ENCODE data around the gene CFAP20DC.

The CFAP20DC gene

DNA sequence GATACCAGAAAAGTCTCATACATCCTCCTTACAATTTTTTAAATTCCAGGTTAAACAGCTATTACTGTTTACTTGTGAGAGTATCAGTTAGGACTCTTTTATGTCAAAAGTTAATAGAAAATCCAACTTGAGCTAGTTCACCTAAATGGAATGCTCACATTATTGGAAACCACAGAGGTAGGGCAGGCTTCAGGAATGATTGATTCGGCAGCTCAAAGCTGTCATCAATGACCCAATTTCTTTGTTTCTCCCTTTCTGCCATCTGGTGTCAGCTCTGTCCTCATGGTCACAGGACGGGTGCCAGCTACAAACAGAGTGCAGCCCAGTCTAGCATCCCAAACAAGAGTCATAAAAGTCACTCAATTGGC is 32.2 kb downstream of the CFAP20DC start:
- H3K27me3 ChIP-seq (ENCODE audit: control insufficient read depth, insufficient read depth, low read length): no peaks in the 10 kb centered on the region
- H3K4me2 ChIP-seq (ENCODE audit: low read length): no peak overlapping the region
- no peaks in the 10 kb centered on the region for H3K36me3 ChIP-seq (ENCODE audit: insufficient read depth, low read length)

DNA sequence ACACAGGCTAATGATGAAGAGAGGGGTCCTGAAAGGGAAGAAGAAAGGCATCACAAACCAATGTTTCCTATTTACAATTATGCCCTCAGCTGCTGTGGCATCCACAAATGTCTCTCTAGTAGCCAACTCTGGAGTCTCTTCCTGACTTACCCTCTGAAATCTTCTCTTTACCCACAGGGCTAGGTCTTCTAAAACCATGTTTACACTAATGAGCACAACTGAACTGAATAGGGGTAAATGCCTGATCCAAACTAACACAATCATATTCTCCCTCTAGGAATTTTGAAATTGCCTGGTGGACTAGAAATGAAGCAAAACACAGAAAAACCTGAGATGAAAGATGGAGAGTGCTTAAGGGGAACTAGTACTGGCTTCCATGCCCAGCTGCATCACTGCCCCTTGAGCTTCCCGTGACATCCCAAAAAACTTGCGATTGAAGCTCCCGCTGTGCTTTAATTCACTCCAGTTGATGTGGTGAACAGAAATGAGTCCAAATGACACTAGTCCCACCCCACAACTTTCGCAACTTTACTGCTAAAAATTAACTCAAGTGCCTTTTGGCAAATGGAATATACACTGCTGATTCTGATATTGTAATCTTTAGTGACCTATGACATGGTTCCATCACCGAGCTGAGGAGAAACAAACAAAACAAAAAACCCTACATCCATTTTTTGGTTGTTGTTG is 32.8 kb downstream of the CFAP20DC start:
- no peak overlapping the region for H3K4me2 ChIP-seq (ENCODE audit: low read length)
- H3K36me3 ChIP-seq (ENCODE audit: insufficient read depth, low read length): no peaks in the 10 kb centered on the region
- no peaks in the 10 kb centered on the region for H3K4me1 ChIP-seq (ENCODE audit: control insufficient read depth, insufficient read depth, low read length)
- no peaks in the 10 kb centered on the region for H3K9me3 ChIP-seq (replicated peaks; ENCODE audit: low read length)
- no peak overlapping the region for H3K4me3 ChIP-seq (ENCODE audit: low read length)
- no peak overlapping the region for H3K9ac ChIP-seq (ENCODE audit: low read depth, low read length)
- no peaks in the 10 kb centered on the region for H3K27me3 ChIP-seq (ENCODE audit: control insufficient read depth, insufficient read depth, low read length)

More for the DNA sequence above, 32.2 kb downstream of the CFAP20DC start:
- Histone ChIP-seq H3K9ac (ENCODE audit: low read depth, low read length) (no peak overlapping the region), H3K4me1 (ENCODE audit: control insufficient read depth, insufficient read depth, low read length) (no peaks in the 10 kb centered on the region), H3K4me3 (ENCODE audit: low read length) (no peak overlapping the region), H3K9me3 (replicated peaks; ENCODE audit: low read length) (no peaks in the 10 kb centered on the region)

DNA sequence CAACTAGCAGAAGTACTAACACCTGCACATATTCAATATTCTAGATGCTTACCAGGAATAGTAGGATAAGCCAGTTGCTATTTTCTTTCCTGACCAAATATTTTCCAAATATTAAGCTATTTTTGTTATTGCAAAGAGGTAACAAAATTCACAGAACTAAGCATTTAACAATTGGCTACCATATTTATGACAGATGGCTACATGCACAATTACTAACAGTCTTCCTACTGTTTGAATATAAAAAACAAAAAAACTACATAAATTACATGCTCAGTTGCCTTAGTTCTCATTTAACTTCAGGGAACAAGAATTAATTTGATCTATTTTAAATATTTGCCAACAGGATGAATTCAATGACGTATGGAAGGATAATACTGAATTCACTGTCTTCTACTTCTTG is 36.2 kb downstream of the CFAP20DC start:
- H3K4me2 ChIP-seq (ENCODE audit: low read length): no peak overlapping the region
- no peaks in the 10 kb centered on the region for H3K9me3 ChIP-seq (replicated peaks; ENCODE audit: low read length)
- no peaks in the 10 kb centered on the region for H3K4me1 ChIP-seq (ENCODE audit: control insufficient read depth, insufficient read depth, low read length)
- H3K27me3 ChIP-seq (ENCODE audit: control insufficient read depth, insufficient read depth, low read length): no peaks in the 10 kb centered on the region
- no peaks in the 10 kb centered on the region for H3K36me3 ChIP-seq (ENCODE audit: insufficient read depth, low read length)
- no peak overlapping the region for H3K4me3 ChIP-seq (ENCODE audit: low read length)
- H3K9ac ChIP-seq (ENCODE audit: low read depth, low read length): no peak overlapping the region

DNA sequence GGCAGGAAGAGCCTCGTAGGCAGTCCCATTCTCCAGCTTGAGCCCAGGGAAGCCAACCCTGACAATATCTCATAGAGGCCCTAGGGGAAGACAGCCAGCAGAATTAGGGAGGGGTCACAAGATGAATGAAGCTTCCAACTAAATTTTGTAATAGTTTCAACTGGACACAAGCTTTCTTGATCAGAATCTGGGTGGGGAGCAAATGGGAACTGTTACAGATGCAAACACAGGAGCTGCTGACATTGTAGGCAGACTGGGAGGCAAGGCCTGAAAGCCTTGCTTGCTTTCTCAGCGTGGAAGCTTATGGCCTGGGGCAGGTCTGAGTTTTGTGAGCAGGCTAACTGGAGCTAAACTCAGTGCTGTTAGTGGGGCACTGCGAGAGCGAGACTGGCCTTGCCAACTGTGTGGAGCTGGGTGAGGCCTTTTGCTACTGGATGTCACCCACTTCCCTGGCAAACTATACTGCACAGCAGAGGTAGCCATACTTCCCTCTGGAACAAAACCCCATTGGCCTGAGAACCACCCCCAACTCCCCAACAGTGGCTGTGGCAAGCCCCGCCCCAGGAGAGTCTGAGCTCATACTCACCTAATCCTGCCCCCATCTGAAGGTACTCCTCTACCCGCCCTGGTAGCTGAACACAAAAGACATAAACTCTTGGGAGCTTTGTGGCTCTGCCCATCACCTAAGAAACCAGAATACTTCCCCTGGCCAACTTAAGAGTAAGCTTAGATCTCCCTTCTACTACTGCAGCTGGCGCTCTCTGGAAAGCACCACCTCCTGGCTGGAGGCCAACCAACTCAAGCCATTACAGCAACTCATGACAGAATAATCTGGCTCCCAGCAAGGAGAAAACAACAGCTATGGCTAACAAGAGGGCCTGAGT is 42.9 kb downstream of the CFAP20DC start:
- Histone ChIP-seq H3K36me3 (ENCODE audit: insufficient read depth, low read length) (no peaks in the 10 kb centered on the region), H3K4me1 (ENCODE audit: control insufficient read depth, insufficient read depth, low read length) (peaks cover 3% of the 10 kb centered on the region), H3K4me2 (ENCODE audit: low read length) (no peak overlapping the region), H3K9ac (ENCODE audit: low read depth, low read length) (no peak overlapping the region), H3K9me3 (replicated peaks; ENCODE audit: low read length) (no peaks in the 10 kb centered on the region), H3K27me3 (ENCODE audit: control insufficient read depth, insufficient read depth, low read length) (no peaks in the 10 kb centered on the region), H3K4me3 (ENCODE audit: low read length) (no peak overlapping the region)

DNA sequence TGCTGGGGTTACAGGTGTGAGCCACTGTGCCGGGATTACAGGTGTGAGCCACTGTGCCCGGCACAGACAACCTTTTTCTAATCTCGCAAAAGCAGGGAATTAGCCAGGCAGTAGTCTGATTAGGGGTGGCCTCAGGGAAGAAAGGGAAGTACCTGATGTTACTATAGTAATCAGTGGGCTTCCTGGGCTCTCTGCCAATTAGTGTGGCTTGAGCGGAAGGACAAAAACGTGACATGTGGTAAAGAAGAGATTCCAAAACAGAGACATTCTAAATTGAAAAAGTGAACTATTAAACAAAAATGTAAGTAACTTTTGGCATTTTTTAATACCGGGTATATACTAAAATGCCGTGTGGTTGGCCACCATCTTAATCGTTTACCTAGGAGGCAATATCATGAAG is 48.1 kb downstream of the CFAP20DC start:
- Histone ChIP-seq H3K36me3 (ENCODE audit: insufficient read depth, low read length) (no peaks in the 10 kb centered on the region), H3K4me3 (ENCODE audit: low read length) (no peak overlapping the region), H3K4me2 (ENCODE audit: low read length) (no peak overlapping the region), H3K9me3 (replicated peaks; ENCODE audit: low read length) (no peaks in the 10 kb centered on the region), H3K4me1 (ENCODE audit: control insufficient read depth, insufficient read depth, low read length) (peaks cover 23% of the 10 kb centered on the region), H3K27me3 (ENCODE audit: control insufficient read depth, insufficient read depth, low read length) (no peaks in the 10 kb centered on the region), H3K9ac (ENCODE audit: low read depth, low read length) (no peak overlapping the region)

DNA sequence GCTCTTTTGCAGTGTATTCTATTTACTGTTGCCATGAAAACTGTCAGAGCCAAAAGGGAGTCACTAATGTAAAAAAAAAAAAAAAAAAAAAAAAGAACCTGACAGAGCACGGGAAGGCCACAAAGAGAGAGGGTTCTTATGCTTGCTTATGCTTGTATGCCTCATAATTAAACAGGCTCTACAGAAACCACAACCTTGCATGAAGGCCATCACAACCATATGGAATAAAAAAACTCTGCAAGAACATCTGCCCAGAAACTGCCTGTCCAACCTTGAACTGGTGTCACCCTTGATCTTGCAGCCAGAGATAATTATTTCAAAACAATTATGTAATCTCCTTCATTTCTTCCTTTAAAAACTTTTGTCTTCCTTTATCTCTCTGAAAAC is 50.1 kb downstream of the CFAP20DC start:
- Histone ChIP-seq H3K27me3 (ENCODE audit: control insufficient read depth, insufficient read depth, low read length) (no peaks in the 10 kb centered on the region), H3K36me3 (ENCODE audit: insufficient read depth, low read length) (no peaks in the 10 kb centered on the region), H3K4me1 (ENCODE audit: control insufficient read depth, insufficient read depth, low read length) (peaks cover 23% of the 10 kb centered on the region), H3K4me3 (ENCODE audit: low read length) (no peak overlapping the region), H3K9ac (ENCODE audit: low read depth, low read length) (no peak overlapping the region), H3K4me2 (ENCODE audit: low read length) (no peak overlapping the region), H3K9me3 (replicated peaks; ENCODE audit: low read length) (no peaks in the 10 kb centered on the region)

DNA sequence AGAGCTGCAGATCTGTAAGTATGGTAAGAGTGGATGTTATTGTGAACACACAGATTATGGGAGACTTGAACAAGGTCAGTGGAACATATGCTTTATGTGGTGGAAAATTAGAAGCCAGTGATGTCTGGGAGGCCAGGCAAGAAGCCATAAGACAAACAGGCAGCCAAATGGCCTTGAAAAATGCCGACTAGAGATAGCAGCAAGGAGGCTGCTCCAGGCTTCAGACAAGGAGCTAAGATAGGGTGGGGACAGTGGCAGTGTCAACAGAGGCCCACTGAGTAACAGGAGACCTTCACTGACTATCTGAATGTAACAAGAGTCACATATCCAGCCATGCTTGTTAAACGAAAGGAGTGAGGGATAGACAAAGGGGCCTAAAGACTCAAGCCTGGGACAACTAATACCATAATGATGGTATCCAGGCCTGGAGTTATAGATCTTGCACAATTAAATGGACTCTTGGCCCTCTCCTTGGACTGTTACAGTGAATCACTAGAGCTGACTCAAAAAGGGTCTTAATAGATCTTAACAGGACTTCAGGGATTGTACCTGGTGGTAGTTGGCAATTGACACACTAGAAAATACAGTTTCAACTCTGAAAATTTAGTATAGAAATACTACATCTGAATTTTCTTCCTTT is 50.6 kb downstream of the CFAP20DC start:
- H3K27me3 ChIP-seq (ENCODE audit: control insufficient read depth, insufficient read depth, low read length): no peaks in the 10 kb centered on the region
- H3K4me3 ChIP-seq (ENCODE audit: low read length): no peak overlapping the region
- no peaks in the 10 kb centered on the region for H3K9me3 ChIP-seq (replicated peaks; ENCODE audit: low read length)
- peaks cover 23% of the 10 kb centered on the region for H3K4me1 ChIP-seq (ENCODE audit: control insufficient read depth, insufficient read depth, low read length)
- peak overlapping the region; percentile 44 for H3K9ac ChIP-seq (ENCODE audit: low read depth, low read length)
- H3K36me3 ChIP-seq (ENCODE audit: insufficient read depth, low read length): no peaks in the 10 kb centered on the region
- peak overlapping the region; percentile 25 for H3K4me2 ChIP-seq (ENCODE audit: low read length)

DNA sequence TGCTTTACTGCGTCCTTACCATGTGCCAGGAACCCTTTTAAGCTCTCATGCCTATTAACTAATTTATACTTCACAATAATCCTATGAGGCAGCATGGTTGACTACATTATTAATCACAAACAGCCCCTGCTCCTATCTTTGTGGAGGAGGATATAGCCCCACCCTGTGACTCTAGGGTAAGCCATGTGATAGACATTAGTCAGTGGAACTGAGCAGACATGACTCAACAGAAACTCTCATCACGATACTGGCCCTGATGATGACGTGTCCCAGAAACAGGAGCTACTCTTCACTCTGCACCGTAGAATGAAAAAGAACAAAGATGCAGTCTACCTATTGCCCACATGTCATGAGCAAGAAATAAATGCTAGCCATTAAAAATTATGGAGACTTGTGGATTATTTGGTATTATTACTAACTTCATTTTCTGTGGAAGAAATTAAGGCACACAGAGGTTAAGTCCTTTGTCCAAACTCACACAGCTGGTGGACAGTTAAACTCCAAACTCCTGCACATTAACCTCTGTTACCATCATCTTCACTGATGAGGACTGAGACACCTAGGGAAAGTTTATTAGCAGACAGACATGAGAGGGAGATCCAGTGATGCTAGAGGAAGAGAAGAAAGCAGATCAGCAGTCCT is 51.2 kb downstream of the CFAP20DC start:
- no peaks in the 10 kb centered on the region for H3K27me3 ChIP-seq (ENCODE audit: control insufficient read depth, insufficient read depth, low read length)
- no peak overlapping the region for H3K4me3 ChIP-seq (ENCODE audit: low read length)
- H3K4me2 ChIP-seq (ENCODE audit: low read length): peak overlapping the region; percentile 43
- H3K36me3 ChIP-seq (ENCODE audit: insufficient read depth, low read length): no peaks in the 10 kb centered on the region
- H3K4me1 ChIP-seq (ENCODE audit: control insufficient read depth, insufficient read depth, low read length): peaks cover 23% of the 10 kb centered on the region
- H3K9me3 ChIP-seq (replicated peaks; ENCODE audit: low read length): no peaks in the 10 kb centered on the region
- peak overlapping the region; percentile 44 for H3K9ac ChIP-seq (ENCODE audit: low read depth, low read length)

DNA sequence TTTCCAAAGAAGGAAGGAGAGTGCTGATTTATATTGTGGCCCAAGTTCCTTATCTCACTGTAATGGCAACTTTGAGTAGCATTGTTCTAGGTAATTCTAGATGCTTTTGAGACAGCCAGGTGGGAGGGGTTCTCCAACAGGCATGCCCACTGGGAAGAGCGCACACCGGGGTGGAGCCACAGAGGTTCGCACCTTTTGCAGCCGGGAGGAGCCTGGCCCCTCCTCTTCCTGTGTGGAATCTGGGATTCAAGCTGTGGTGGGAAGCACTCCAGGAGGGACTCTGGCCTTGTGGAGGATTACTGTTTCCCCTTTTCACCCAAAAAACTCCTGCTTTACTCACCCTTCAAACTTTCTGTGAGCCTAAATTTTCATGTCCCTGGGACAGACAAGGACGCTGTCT is 53.1 kb downstream of the CFAP20DC start:
- Histone ChIP-seq H3K9me3 (replicated peaks; ENCODE audit: low read length) (no peaks in the 10 kb centered on the region), H3K4me3 (ENCODE audit: low read length) (no peak overlapping the region), H3K36me3 (ENCODE audit: insufficient read depth, low read length) (no peaks in the 10 kb centered on the region), H3K27me3 (ENCODE audit: control insufficient read depth, insufficient read depth, low read length) (no peaks in the 10 kb centered on the region), H3K4me1 (ENCODE audit: control insufficient read depth, insufficient read depth, low read length) (peaks cover 23% of the 10 kb centered on the region), H3K9ac (ENCODE audit: low read depth, low read length) (no peak overlapping the region), H3K4me2 (ENCODE audit: low read length) (no peak overlapping the region)

DNA sequence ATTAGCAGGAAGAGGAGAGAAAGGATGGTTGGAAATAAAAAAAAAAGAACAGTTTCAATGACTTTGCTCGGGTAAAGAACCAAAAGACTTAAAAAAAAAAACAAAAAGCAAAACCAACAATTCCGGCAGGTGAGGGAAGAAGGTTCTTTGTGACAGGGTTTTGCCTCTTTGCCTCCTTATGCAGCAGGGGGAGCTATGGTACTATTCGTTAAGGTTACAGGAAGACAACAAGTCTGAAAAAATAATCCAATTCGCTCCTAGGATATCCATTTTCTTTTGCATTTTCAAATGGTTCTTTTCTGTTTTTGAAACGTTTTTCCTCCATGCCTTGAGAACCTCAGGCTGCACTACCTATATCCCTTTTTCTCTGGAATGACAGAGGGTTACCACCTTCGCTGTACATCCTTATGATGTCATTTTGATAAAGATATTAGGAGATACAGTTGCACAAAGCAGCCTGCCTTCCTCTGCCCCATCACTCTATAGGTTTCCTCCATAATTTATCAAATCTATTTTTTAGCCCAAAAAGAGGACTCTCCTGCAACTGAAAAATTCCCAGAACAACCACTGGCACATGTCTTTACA is 55.0 kb downstream of the CFAP20DC start:
- Histone ChIP-seq H3K27me3 (ENCODE audit: control insufficient read depth, insufficient read depth, low read length) (no peaks in the 10 kb centered on the region), H3K4me3 (ENCODE audit: low read length) (no peak overlapping the region), H3K9ac (ENCODE audit: low read depth, low read length) (peak overlapping the region; percentile 4), H3K4me2 (ENCODE audit: low read length) (peak overlapping the region; percentile 32), H3K4me1 (ENCODE audit: control insufficient read depth, insufficient read depth, low read length) (peaks cover 34% of the 10 kb centered on the region), H3K9me3 (replicated peaks; ENCODE audit: low read length) (no peaks in the 10 kb centered on the region), H3K36me3 (ENCODE audit: insufficient read depth, low read length) (no peaks in the 10 kb centered on the region)

DNA sequence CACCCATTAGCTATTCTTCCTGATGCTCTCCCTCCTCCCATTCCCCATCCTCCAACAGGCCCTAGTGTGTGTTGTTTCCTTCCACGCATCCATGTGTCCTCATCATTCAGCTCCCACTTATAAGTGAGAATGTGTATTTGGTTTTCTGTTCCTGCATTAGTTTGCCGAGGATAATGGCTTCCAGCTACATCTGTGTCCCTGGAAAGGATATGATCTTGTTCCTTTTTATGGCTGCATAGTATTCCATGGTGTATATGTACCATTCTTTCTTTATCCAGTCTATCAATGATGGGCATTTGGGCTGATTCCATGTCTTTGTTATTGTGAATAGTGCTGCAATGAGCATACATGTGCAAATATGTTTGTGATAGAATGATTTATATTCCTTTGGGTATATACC is 56.3 kb downstream of the CFAP20DC start:
- H3K4me3 ChIP-seq (ENCODE audit: low read length): no peak overlapping the region
- H3K27me3 ChIP-seq (ENCODE audit: control insufficient read depth, insufficient read depth, low read length): no peaks in the 10 kb centered on the region
- no peak overlapping the region for H3K4me2 ChIP-seq (ENCODE audit: low read length)
- H3K9ac ChIP-seq (ENCODE audit: low read depth, low read length): no peak overlapping the region
- H3K36me3 ChIP-seq (ENCODE audit: insufficient read depth, low read length): no peaks in the 10 kb centered on the region
- peaks cover 35% of the 10 kb centered on the region for H3K4me1 ChIP-seq (ENCODE audit: control insufficient read depth, insufficient read depth, low read length)
- no peaks in the 10 kb centered on the region for H3K9me3 ChIP-seq (replicated peaks; ENCODE audit: low read length)

All from skeletal muscle satellite cell (primary cell).